IPS-20b (cell line): Measurements from ENCODE around the gene GLIS1.

Source experiments
- H3K27ac ChIP-seq: one replicate; pipeline ENCODE4 v1.5.1; 2013; ENCODE audit warnings: low read length
- H3K27me3 ChIP-seq: 2 replicates; pipeline ENCODE4 v1.6.1; 2013; ENCODE audit warnings: mild to moderate bottlenecking, low read length, inconsistent platforms; ENCODE audit not compliant: insufficient read depth
- H3K36me3 ChIP-seq: 2 replicates; pipeline ENCODE4 v1.6.1; 2013; ENCODE audit warnings: low read depth, mild to moderate bottlenecking, inconsistent platforms, low read length, moderate library complexity; ENCODE audit not compliant: insufficient read depth
- H3K4me1 ChIP-seq: 2 replicates; pipeline ENCODE4 v1.6.1; 2013; ENCODE audit warnings: mild to moderate bottlenecking, control low read depth, inconsistent platforms, low read length, moderate library complexity; ENCODE audit not compliant: insufficient read depth
- H3K4me3 ChIP-seq: 2 replicates; pipeline ENCODE4 v1.5.1; 2013; ENCODE audit warnings: mild to moderate bottlenecking, low read length, inconsistent platforms
- H3K9ac ChIP-seq: 2 replicates; pipeline ENCODE4 v1.6.1; 2013; ENCODE audit warnings: low read depth, mild to moderate bottlenecking, inconsistent platforms, low read length, moderate library complexity
- H3K9me3 ChIP-seq: 2 replicates; pipeline ENCODE4 v1.6.1; 2013; ENCODE audit warnings: mild to moderate bottlenecking, low read depth, low read length, inconsistent platforms; ENCODE audit not compliant: insufficient read depth

The GLIS1 gene

GRCh38 chr1:53644496-53644895 lies 94.5 kb downstream of the GLIS1 start:
- H3K9ac ChIP-seq: no peak overlapping the region
- no peak overlapping the region for H3K4me3 ChIP-seq
- no peaks in the 10 kb centered on the region for H3K27me3 ChIP-seq
- H3K36me3 ChIP-seq: no peaks in the 10 kb centered on the region
- H3K9me3 ChIP-seq: no peaks in the 10 kb centered on the region
- no peaks in the 10 kb centered on the region for H3K4me1 ChIP-seq
- no peak overlapping the region for H3K27ac ChIP-seq

- H3K27me3 ChIP-seq: no peaks in the 10 kb centered on the region
- H3K9me3 ChIP-seq: no peaks in the 10 kb centered on the region
- H3K4me3 ChIP-seq: no peak overlapping the region
- no peaks in the 10 kb centered on the region for H3K36me3 ChIP-seq
- H3K9ac ChIP-seq: no peak overlapping the region
- H3K27ac ChIP-seq: no peak overlapping the region
- H3K4me1 ChIP-seq: no peaks in the 10 kb centered on the region
Measured at GRCh38 chr1:53643881-53644390, 95.0 kb downstream of the GLIS1 start.

- Histone ChIP-seq H3K9ac (no peak overlapping the region), H3K4me3 (no peak overlapping the region), H3K4me1 (no peaks in the 10 kb centered on the region), H3K27ac (no peak overlapping the region), H3K36me3 (no peaks in the 10 kb centered on the region), H3K9me3 (no peaks in the 10 kb centered on the region), H3K27me3 (no peaks in the 10 kb centered on the region)
Measured at GRCh38 chr1:53643041-53643880, 95.7 kb downstream of the GLIS1 start.

GRCh38 chr1:53642607-53643006 lies 96.4 kb downstream of the GLIS1 start:
- Histone ChIP-seq H3K27me3 (no peaks in the 10 kb centered on the region), H3K4me1 (no peaks in the 10 kb centered on the region), H3K4me3 (no peak overlapping the region), H3K9ac (no peak overlapping the region), H3K9me3 (no peaks in the 10 kb centered on the region), H3K27ac (no peak overlapping the region), H3K36me3 (no peaks in the 10 kb centered on the region)

- no peaks in the 10 kb centered on the region for H3K27me3 ChIP-seq
- H3K4me3 ChIP-seq: no peak overlapping the region
- no peaks in the 10 kb centered on the region for H3K4me1 ChIP-seq
- H3K36me3 ChIP-seq: no peaks in the 10 kb centered on the region
- no peak overlapping the region for H3K27ac ChIP-seq
- H3K9ac ChIP-seq: no peak overlapping the region
- no peaks in the 10 kb centered on the region for H3K9me3 ChIP-seq
Measured at GRCh38 chr1:53642215-53642555, 96.8 kb downstream of the GLIS1 start.

- Histone ChIP-seq H3K4me1 (no peaks in the 10 kb centered on the region), H3K4me3 (no peak overlapping the region), H3K9me3 (no peaks in the 10 kb centered on the region), H3K9ac (no peak overlapping the region), H3K27me3 (no peaks in the 10 kb centered on the region), H3K36me3 (no peaks in the 10 kb centered on the region), H3K27ac (no peak overlapping the region)
Measured at GRCh38 chr1:53641481-53642214, 97.3 kb downstream of the GLIS1 start.

GRCh38 chr1:53640701-53641075 lies 98.3 kb downstream of the GLIS1 start:
- Histone ChIP-seq H3K4me3 (no peak overlapping the region), H3K27me3 (no peaks in the 10 kb centered on the region), H3K4me1 (no peaks in the 10 kb centered on the region), H3K9ac (no peak overlapping the region), H3K27ac (no peak overlapping the region), H3K9me3 (no peaks in the 10 kb centered on the region), H3K36me3 (no peaks in the 10 kb centered on the region)

GRCh38 chr1:53639996-53640700 lies 98.8 kb downstream of the GLIS1 start:
- no peaks in the 10 kb centered on the region for H3K9me3 ChIP-seq
- no peaks in the 10 kb centered on the region for H3K4me1 ChIP-seq
- H3K27ac ChIP-seq: no peak overlapping the region
- no peaks in the 10 kb centered on the region for H3K36me3 ChIP-seq
- H3K4me3 ChIP-seq: no peak overlapping the region
- H3K27me3 ChIP-seq: no peaks in the 10 kb centered on the region
- no peak overlapping the region for H3K9ac ChIP-seq

GRCh38 chr1:53639251-53639763 lies 99.7 kb downstream of the GLIS1 start:
- Histone ChIP-seq H3K4me1 (peaks cover 4% of the 10 kb centered on the region; the same call in 1 of the 2 replicates), H3K27me3 (no peaks in the 10 kb centered on the region), H3K4me3 (no peak overlapping the region), H3K36me3 (no peaks in the 10 kb centered on the region), H3K9me3 (no peaks in the 10 kb centered on the region), H3K9ac (no peak overlapping the region), H3K27ac (no peak overlapping the region)

- no peak overlapping the region for H3K27ac ChIP-seq
- H3K4me3 ChIP-seq: no peak overlapping the region
- H3K27me3 ChIP-seq: no peaks in the 10 kb centered on the region
- no peak overlapping the region for H3K9ac ChIP-seq
- peaks cover 4% of the 10 kb centered on the region; the same call in 1 of the 2 replicates for H3K4me1 ChIP-seq
- H3K36me3 ChIP-seq: no peaks in the 10 kb centered on the region
- H3K9me3 ChIP-seq: no peaks in the 10 kb centered on the region
Measured at GRCh38 chr1:53638360-53639035, 100.5 kb downstream of the GLIS1 start.
